ENCODE results near the gene S100A9.

The S100A9 gene

DNA sequence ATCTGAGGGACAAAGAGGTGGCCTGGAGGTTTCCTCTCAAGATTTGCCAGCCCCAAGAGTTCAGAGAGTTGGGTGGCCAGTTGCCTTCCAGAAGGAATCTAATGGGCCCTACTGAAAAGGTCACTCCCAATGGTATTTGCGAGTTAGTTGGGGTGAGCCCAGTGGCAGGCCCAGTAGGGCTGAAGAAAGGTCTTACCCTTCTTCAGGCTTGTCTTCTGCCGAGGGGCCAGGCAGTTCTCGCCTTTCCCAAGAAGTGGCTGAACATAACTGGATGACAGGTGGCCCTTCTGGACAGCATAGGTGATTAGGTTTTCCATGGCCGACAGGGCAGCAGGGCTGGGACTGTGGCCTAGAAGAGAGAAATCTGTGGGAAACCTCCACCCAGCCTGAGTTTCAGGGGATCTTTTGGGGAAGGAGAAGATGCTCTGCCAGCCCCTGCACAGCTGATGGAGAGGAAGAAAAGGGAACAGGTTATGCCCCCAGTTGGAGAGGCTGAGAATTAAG, 16.2 kb upstream of the S100A9 start:
- no peak for TF ChIP-seq CTCF (conservative IDR thresholded peaks at IDR 0.05; ENCODE audit: low read depth, low read length)
- no peak overlapping the region for H3K4me3 ChIP-seq (ENCODE audit: low read length)
- DNase-seq (ENCODE audit: low read depth), result no peak

DNA sequence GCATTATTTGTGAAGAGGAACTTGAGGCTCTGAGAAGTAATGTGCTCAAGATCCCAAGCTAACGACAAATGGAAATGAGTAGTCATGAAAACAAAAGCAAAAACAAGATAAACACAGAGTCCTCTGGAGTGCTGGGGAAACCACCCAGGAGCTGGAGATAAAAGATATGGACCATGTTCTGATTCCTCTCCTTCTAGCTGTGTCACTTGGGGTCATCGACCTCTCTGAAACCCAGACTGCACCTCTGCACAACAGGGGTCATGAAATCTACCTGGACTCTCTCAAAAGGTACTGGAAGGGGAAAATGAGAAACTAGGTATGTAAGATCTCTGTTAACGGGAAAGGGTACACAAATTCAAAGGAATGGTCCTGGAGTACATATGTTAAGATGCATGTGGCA, 15.5 kb upstream of the S100A9 start:
- H3K4me3 ChIP-seq (ENCODE audit: low read length), result no peak overlapping the region
- DNase-seq (ENCODE audit: low read depth), result no peak
- no peak for TF ChIP-seq CTCF (conservative IDR thresholded peaks at IDR 0.05; ENCODE audit: low read depth, low read length)

DNA sequence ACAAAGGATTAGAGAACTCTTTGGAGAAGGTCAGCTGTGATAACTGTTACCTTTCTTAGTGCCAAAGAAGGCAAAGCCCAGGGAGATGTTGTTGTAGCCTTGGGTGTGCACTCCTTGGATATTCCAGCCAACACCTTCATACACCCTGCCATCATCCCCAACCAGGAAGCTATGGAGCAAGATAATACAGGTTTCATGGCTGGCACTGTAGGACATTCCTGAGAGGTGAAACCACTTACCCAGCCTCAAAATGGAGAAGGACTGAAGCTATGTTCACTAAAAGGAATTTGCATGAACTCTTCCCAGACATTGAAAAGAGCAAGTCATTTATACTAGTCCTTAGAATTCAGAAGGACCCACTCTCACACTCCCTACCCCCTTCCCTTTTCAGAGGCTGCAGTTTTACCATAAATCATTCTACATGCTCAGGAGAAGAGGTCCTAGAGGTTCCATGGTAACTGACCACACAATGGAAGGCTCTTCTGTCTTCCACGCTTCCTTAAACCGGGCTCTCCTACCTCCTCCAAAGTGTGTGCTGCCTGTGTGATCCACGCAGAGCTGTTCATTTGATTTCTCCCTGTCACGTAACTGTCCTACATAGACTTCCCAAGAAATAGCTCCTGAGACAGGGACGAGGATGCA, 14.5 kb upstream of the S100A9 start:
- DNase-seq (ENCODE audit: low read depth), result no peak
- no peak overlapping the region for H3K4me3 ChIP-seq (ENCODE audit: low read length)
- TF ChIP-seq CTCF (conservative IDR thresholded peaks at IDR 0.05; ENCODE audit: low read depth, low read length), result no peak

DNA sequence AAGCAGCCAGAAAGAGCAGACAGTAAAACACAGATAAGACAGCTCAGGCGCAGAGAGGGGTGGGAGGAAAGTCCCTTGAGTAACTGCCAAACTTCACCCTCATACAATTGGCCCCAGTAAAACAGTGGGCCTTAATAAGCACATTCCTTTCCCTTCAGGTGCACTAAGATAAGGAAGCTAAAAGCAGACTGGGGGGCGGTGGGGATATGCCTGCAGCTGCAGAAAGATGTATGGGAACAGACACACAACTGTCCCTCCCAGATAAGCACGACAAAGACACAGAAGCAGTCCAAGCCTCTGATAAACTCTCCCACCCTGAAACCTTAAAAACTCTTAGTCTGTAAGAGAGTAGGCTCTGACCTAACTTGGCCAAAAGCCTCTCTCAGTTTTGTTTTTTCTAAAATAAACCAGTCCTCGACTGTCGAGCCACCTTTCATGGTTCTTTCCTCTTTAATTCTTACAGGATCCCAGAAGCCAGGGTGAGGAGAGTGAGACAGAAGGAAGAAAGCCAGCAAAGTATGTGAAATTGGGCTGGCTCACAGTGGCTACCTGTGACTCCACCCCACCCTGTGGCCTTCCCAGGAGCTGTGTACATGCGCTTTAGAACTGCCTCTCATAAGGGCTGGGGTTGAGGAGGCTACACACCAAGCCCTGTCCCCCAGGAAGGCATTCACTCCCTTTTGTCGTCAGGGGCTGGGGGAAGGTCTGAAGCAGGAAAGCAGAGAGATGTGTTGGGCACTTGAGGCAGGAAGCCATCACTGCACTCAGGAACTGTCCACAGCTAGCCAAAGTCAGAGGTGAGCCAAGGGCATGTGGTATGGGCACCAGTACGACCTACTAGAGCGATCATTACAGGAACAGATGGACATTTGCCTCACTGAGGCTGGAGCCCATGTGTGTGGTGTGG, 13.6 kb upstream of the S100A9 start:
- TF ChIP-seq CTCF (conservative IDR thresholded peaks at IDR 0.05; ENCODE audit: low read depth, low read length), result no peak

GRCh38 chr1:153344718-153345025, 13.0 kb upstream of the S100A9 start:
- H3K4me3 ChIP-seq (ENCODE audit: low read length), result no peak overlapping the region
- DNase-seq (ENCODE audit: low read depth), result no peak
- TF ChIP-seq CTCF (conservative IDR thresholded peaks at IDR 0.05; ENCODE audit: low read depth, low read length), result no peak

More for the DNA sequence above, 13.6 kb upstream of the S100A9 start:
- H3K4me3 ChIP-seq (ENCODE audit: low read length), result no peak overlapping the region
- no peak for DNase-seq (ENCODE audit: low read depth)

DNA sequence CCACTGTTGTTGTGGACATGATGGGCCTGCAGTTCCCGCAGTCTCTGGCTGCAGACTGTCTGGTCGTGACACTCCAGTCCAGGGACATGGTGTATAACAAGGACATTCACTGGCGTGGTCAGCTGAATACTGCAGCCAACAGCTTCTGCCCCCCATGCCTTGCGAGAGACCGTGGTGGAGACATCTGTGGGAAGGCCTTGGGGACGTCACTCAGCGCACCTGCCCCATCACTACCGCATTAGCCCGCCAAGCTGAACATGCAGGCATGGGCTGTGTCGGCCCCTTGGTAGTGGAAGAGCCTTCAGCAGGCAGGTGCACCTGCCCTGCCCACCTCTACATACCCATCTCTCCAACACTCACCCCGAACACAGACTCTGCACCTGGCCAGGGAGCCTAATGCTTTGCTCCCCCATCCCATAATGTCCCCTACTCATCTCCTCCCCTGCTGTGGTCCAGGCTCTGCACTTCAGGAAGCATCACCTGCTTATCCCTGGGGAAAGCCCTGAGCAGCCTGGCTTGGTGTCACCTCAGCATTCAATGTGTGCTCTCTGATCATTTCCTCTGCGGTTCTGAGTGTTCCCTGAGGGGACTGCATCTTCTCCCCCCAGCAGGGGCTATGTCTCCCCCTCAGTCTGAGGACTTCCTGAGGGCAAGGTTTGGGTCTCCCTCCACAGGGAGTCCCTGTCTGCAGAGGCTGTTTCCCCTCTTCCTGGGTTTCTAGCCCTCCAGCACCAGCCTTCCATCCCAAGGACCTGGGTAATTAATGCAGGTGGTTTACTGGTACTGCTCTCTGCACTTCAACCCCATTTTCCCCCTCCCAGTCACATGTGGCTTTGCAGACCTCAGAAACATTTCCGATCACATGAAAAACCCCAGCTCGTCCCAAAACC, 12.2 kb upstream of the S100A9 start:
- no peak for DNase-seq (ENCODE audit: low read depth)
- no peak overlapping the region for H3K4me3 ChIP-seq (ENCODE audit: low read length)
- TF ChIP-seq CTCF (conservative IDR thresholded peaks at IDR 0.05; ENCODE audit: low read depth, low read length), result no peak

Data from retinal pigment epithelial cell (primary cell).